Measurements from ENCODE around the gene HOXB3.

Gene HOXB3

DNA sequence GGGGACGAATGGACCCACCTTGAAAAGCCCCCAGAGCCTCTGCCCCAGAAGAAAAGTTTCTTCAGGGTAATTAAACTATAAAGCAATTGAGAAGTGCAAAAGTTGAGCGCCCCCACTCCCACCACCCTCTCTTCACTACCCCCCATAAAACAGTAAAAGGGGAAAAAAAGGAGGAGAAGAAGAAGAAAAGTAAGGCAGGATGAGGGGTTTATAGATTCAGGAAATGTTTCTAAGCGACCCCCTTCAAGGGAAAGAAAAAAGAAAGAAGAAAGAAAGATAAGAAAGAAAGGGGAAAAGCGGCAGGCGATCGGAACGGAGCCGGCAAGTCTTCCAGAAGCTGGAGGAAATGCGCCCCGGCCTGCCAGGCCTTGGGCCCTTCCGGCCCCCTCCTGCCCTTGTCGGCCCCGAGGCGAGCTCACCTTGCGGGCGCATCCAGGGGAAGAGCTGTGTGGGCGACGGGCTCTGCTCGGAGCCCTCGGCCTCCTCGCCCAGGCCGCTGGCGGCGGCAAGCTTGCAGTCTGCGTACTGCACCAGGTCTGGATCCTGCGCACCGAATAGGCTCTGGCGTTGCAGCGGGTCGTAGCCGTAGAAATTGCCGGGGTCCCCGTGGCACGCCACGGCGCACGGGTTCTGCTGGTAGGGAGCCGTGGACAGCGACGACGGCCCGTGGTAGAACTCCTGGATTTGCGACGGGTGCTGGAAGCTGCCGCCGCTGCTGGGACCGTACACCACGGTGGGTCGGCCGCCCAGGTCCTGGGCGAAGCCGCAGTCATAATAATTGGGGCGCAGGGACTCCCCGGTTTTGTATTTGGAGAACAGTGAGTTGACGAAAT lies 24.0 kb upstream of the HOXB3 start:
- no peak for DNase-seq

DNA sequence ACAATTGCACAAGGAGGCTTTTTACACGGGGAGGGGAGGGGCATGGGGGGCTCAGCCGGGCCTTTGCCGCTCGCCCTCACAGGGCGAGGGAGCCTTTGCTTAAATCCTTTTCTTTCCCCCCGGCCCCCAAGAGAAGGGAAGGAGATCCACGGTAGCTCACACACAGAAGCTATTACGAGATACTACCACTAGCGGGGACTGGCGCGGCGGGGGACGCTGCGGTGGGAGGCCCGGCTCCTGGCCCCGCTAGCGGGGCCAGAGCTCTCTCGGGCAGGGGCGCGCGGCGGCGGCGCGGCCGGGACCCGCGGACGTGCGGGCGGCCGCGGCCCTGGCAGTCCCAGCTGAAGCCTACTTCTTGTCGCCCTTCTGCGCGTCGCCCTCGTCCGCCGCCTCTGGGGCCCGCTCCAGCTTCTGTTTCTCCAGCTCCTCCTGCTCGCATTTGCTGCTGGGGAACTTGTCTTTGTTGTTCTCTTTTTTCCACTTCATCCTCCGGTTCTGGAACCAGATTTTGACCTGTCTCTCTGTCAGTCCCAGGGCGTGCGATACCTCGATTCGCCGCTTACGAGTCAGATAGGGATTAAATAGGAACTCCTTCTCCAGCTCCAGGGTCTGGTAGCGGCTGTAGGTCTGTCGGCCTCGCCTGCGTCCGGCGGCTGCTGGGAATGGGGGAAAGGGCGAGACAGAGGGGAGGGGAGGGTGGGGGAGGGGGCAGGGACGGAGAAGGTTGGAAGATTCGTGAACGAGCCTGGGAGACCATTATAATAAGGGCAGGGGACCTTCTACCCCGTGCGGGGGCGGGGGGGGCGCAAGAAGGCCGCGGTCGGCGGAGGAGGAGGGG lies 23.0 kb upstream of the HOXB3 start:
- DNase-seq: no peak

- no peak for DNase-seq
Observed at GRCh38 chr17:48612456-48612853, 22.4 kb upstream of the HOXB3 start.

GRCh38 chr17:48611681-48612455 lies 21.8 kb upstream of the HOXB3 start:
- no peak for DNase-seq

- DNase-seq: no peak
Observed at GRCh38 chr17:48611213-48611612, 21.2 kb upstream of the HOXB3 start.

DNA sequence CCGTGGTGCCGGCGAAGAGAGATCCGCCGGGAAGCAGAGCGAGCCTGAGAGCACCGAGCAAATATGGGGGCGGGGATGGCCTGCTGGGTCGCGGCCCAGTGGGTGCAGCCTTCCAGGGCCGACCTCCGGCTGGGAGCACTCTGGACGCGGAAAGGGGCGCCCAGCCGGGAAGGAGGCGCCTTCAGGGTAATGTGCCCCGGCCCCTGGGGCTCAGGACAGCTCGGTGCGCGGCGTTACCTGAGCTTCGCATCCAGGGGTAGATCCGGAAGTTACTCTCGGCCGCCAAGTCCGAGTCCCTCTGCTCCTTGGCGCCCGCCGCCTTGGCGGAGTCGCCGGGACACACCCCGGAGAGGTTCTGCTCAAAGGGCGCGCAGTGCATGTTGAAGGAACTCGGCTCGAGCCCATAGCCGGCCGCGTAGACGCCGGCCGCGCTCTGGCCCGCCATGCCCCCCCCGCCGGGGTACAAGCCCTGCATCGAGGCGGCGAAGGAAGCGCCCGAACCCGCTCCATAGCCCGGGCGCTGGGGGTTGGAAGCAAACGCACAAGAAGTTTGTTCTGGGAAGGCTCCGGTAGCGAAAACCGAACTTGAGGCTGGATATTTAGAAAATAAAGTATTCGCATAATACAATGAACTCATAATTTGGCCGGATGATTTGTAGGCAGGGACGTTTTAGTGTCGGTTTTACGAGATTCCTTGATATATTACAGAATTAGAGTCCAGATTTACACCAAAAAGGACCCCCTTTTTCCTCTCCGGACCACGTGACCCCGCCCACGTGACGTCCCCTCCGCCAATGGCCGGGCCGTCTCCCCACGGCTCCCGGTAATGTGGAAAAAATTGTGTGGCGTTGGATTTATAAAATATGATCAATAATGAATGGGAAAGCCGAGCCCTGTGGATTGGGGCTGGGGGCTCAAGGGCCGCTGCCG lies 20.5 kb upstream of the HOXB3 start, which contains the start of gene HOXB7:
HOXB7 (minus strand) TSS at position 736 of the 930 bp plus-strand sequence; CDS start at position 637, 99 bp downstream.
- peak in 4 of 56 donors; percentile 2 to 33 (median 20) for DNase-seq

GRCh38 chr17:48609759-48610281 lies 19.8 kb upstream of the HOXB3 start:
- DNase-seq: no peak

GRCh38 chr17:48609033-48609432 lies 19.0 kb upstream of the HOXB3 start:
- DNase-seq: no peak

DNA sequence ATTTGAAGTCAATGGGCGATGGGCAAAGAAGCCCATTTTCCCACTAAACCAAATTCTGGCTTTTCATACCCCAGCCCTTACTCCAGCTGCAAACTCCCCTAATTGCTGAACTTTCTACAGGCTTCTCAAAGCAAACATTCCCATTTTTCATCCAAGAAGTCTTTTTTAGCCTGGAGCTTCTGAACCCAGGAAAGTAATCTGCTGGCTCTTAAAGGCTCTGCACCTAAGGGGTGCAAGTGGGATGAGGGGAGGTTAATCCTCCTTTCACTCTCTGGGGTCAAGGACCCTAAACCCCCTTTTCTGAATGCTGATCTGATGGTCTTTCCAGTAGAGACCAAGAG lies 18.4 kb upstream of the HOXB3 start:
- no peak for DNase-seq

GRCh38 chr17:48606892-48607614 lies 17.0 kb upstream of the HOXB3 start:
- DNase-seq: no peak

GRCh38 chr17:48605991-48606891 lies 16.2 kb upstream of the HOXB3 start:
- no peak for DNase-seq

DNA sequence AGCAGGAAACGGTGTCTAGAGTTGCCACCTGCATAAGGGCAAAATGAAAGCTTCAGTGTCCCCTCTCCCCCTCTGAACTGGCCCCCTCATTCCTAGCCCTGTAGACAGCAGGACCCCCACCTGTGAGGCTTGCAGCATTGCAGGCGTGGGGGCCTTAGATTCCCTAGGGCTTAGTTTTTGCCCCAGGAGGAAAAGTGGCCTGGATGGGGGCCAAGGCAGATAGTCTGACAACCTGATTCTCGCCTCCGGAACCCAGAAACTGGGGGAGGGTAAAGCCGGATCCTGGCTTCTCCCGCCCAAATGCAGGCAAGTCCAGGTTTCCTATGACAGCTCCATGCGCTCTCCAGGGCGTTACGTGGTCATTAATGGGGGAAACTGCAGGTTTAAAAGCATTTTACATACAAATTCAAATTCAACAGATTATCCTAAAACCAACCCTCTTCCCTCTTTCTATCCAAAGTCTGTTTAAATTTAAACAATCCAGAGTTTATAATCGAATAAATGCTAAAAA lies 15.4 kb upstream of the HOXB3 start:
- no peak for DNase-seq

DNA sequence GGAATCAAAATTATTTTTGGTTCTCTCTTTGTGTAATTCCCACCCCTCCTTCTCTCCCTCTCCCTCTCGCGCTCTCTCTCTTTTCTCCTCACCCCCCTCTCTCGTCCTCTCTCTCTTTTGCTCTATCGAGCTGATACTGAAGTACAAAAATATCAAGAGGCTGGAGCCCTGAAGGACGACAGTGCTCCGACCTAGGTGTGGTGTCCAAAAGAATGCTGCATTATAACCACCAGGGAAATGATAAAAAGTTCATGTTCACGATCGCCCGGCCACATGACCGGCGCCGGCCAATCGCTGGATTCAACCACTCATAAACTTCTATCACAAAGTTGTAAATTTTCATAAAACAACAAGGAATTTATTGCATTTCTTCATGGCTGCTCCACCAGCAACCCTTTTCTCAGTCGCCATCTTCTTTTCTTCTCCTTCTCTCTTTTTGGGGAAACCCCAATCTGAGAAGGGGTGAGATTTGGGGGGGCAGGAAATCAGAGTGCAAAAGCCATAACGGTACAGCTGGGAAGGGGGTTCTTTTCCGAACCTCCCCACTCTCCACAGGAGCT lies 14.8 kb upstream of the HOXB3 start, which contains the start of gene HOXB6:
HOXB6 (minus strand) TSS at position 217 of the 560 bp plus-strand sequence. CDS start 6,836 bp downstream, outside the sequence.
- no peak for DNase-seq

DNA sequence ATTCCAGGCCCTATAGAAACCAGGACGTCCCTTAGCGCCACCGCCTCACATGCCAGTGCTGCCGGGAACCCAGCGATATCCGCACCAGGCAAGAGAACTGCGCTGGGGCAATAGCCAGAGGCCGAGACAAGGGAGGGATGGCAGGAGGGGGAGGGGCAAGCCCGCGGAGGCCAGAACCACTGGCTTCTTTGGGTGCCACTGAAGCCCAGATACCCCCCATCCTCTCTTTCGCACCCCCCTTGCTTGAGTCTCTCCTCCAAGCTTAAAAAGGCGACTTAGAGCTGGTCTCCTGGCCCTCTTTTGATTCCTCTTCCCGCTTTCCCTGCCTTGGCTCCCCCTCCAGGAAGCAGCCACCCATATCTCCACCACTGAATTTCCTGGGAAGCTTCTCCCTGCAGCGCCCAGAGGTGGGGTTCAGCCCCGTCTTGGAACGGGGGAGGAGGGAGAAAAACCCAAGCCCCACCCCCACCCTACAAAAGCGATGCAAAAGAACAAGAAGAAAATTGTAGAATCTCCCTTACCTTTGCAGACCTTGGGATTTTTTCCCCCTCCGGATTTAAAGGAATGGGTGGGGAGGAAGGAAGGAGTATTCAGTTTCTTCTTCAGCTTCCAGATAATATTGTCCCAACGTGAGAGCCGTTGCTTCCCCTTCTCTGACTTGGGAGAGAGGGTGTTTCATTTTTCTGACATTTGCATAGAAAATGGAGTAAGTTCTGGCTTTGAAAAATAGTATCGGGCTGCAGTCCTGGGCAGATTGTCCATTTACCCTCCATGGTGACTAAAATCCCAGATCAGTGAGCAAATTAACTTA lies 14.1 kb upstream of the HOXB3 start:
- no peak for DNase-seq

DNA sequence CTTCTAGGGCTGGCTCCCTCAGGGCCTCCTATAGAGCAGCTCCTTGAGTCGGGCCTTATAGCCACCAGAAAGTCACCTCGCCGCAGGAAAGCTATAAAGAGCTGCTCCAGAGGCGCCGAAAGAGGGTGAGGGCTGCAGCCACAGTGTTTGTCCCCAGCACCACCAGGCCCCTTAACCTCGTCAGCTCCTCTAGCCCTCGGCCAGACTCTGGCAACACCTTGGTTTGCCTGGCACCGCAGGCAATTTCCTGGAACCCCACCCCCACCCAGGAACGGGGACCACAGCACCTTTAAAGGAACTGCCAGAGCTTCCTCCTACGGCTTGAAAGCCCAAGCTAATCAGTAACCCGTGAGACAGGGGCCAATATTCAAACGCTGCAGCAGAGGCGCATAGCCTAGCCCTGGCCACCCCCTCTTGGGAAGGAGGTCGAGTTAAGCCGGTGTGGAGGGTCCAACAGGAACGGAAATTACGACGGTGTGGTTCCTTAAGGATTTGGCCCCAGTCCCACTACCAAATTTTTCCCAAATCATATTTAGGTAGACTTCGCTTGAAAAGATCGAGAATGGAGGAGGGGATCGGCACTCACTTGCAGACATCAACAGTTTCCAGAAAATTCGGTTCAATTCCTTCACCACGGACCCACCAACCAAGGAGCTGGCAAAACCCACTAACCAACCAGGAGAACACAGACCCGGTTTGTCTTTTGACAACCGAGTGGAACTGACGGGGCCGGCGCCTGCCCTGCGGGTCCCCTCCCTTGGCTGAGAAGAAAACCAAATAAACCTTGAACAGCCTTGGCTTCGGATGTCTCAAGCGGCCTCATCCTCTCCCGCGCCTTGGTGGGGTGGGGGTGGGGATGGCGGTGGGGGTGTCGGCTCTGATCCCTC lies 11.7 kb upstream of the HOXB3 start:
- no peak for DNase-seq

DNA sequence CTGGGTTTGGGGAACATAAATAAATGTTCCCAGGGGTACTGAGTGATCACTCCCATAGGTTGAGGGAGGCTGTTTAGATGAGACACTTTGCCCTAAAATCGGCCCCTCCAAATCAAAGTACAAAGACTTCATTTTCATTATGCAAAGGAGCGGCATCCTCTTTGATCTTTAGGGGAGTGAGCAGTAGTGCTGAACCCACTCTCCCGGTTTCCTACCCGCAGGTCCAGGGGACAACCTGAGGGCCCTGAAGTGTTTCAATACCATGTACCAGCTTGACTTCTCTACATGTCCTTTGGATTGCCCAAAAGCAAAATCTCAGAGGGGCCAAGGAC lies 11.1 kb upstream of the HOXB3 start:
- no peak for DNase-seq

All from amygdala (tissue), 56 donors.